GM19025 (cell line): ENCODE measurements around the gene ALKBH1.

ENCODE experiments used
- ATAC-seq: cut with Tn5 transposase; IDR thresholded peaks from one replicate; pipeline ENCODE4 v1.9.1; 2021; ENCODE audit warnings: mild to moderate bottlenecking, low read depth, moderate library complexity; ENCODE audit not compliant: unreplicated experiment

The ALKBH1 gene

GRCh38 chr14:77630111-77630510 lies 77.7 kb downstream of the ALKBH1 start:
- ATAC-seq = no peak

- ATAC-seq = no peak
Observed at GRCh38 chr14:77625360-77625759, 82.5 kb downstream of the ALKBH1 start.

DNA sequence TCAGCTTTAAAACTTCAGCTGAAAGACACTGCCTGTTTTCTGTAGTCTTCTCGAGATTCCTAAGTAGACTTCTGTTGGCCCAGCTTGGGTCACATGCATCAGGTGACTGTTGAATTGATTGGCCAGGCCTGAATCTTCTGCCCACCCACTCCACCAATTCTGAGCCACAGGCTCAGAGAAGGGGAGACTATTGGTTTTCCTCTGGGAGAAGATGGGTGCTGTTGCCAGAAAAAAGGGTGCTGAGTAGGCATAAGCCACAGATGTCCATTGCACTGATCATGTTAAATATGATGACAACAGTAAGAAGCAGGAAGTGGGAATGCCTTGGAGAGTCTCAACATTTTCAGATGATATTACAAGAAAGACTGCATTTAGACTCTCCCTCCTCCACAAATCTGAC lies 84.6 kb downstream of the ALKBH1 start:
- no peak for ATAC-seq
